ENCODE data around the gene TPGS2.
"Not testable (repeated sequence)": the region's sequence is repeated elsewhere in the genome, so short reads cannot be mapped to it uniquely, and the experiment has no call there.

The TPGS2 gene, protein sequence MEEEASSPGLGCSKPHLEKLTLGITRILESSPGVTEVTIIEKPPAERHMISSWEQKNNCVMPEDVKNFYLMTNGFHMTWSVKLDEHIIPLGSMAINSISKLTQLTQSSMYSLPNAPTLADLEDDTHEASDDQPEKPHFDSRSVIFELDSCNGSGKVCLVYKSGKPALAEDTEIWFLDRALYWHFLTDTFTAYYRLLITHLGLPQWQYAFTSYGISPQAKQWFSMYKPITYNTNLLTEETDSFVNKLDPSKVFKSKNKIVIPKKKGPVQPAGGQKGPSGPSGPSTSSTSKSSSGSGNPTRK

GRCh38 chr18:36828630-36829361 is at the start of gene TPGS2, which contains the start of gene KIAA1328:
TPGS2 (minus strand) TSS chr18:36829002; CDS start chr18:36828767, 235 bp downstream.
KIAA1328 (plus strand) TSS chr18:36829127; CDS start chr18:36829139, 12 bp downstream.
- peak; percentile 75 for DNase-seq

- DNase-seq = not testable (repeated sequence)
Observed at GRCh38 chr18:36873826-36874225, 45.0 kb upstream of the TPGS2 start.

GRCh38 chr18:36872329-36872728 is 43.5 kb upstream of the TPGS2 start:
- DNase-seq = no peak

DNA sequence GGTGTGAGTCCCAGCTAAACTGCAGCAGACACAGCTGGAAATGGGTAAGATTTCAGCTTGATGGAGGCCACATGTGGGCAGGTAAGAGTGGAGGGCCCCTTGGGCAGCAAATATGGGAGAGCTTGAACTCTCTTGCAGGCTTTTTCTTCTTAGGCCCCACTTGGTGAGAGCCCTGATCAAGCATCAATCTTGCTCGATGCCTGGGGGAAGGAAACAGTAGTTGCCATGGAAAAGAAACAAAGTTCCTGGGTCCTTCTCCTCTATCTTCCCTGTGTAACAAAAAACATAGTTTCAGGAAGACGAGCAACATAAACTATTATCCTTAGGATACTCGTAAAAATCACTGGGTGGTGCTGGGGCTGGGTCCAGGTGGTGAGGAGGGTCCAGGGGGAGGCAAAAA is 43.0 kb upstream of the TPGS2 start:
- DNase-seq = no peak

DNA sequence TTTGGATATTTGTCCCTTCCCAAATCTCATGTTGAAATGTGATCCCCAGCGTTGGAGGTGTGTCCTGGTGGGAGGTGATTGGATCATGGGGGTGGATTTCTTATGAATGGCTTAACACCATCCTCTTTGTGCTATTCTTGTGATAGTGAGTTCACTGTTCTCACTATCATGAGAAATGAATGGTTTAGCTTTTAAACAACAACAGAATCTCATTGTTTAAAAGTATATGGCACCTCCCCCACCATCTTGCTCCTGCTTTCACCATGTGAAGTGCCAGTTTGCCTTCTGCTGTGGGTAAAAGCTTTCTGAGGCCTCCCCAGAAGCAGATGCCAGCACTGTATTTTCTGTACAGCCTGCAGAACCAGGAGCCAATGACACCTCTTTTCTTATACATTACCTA is 38.3 kb upstream of the TPGS2 start:
- no peak for DNase-seq

DNA sequence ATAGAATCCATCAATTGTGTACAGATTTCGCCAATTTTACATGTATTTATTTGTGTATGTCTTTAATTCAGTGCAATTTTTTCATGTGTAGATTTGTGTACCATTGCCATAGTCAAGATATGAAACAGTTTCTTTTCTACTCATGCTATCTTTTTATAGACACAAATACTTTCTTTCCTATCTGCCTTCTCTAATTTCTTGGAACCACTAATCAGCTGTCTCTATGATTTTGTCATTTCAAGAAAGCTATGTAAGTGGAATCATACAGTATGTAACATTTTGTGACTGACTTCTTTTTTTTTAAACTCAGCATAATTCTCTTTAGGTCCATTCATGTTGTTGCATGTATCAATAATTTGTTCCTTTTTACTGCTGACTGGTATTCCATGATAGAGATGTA is 33.4 kb upstream of the TPGS2 start:
- DNase-seq = no peak

- no peak for DNase-seq
Observed at GRCh38 chr18:36856815-36857214, 28.0 kb upstream of the TPGS2 start.

DNA sequence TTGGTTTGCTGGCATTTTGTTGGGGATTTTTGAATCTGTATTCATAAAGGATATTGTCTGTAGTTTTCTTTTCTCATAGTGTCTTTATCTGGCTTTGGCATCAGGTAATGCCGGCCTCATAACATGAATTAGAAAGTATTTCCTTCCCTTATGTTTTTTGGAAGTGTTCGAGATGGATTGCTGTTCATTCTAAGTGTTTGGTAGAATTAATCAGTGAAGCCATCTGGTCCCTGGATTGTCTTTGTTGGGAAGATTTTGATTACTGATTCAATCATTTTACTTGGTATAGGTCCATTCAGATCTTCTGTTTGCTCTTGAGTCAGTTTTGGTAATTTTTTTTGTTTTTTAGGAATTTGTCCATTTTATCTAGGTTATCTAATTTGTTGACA is 22.4 kb upstream of the TPGS2 start:
- DNase-seq = no peak

DNA sequence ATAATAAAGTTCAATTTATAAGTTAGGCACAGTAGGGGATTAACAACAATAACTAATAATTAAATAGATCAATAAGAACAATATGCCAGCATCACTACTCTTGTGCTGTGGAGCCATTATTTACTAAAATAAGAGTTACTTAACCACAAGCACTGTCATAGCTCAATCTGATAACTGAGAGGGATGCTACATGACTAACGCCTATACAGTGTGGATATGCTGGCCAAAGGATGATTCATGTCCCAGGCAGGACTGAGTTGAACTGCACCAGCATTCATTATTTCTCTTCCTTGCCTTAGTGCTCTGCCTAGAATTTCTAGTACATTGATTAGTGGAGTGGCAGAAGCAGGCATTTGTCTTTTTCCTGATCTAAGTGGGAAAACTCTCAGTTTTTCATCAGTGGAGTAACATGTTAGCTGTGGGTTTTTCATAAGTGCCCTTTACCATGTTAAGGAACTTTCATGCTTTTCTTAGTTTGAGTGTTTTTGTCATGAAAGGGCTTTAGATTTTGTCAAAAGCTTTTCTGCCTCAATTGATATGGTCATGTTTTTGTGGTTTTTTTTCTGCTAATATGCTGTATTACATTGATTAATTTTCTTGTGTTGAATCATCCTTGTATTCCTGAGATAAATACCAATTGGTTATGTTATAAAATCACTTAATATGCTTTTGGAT is 21.9 kb upstream of the TPGS2 start:
- no peak for DNase-seq

DNA sequence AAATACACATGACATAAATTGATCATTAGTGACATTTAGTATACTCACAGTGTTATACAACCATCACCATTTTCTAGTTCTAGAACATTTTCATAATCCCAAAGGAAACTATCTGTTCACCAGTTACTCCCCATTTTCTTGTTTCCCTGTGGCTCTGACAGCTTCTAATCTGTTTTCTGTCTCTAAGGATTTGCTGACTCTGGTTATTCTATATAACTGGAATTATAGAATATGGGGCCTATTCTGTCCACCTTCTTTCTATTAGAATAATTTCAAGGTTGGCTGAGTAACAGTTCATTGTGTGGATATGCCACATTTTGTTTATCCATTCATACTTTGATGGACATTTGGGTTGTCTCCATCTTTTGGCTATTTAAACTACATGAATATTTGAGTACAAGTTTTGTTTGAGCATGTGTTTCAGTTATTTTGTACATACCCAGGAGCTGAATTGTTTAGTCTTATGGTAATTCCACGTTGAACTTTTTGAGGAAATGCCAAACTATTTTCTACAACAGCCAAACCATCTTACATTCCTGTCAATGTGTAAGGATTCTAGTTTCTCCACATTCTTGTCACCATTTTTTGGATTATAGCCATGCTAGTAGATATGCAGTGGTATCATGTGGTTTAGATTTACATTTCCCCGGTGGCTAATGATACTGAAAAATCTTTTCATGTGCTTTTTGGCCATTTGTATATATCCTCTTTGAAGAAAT is 20.6 kb upstream of the TPGS2 start:
- no peak for DNase-seq

GRCh38 chr18:36848609-36849008 is 19.8 kb upstream of the TPGS2 start:
- DNase-seq = no peak

DNA sequence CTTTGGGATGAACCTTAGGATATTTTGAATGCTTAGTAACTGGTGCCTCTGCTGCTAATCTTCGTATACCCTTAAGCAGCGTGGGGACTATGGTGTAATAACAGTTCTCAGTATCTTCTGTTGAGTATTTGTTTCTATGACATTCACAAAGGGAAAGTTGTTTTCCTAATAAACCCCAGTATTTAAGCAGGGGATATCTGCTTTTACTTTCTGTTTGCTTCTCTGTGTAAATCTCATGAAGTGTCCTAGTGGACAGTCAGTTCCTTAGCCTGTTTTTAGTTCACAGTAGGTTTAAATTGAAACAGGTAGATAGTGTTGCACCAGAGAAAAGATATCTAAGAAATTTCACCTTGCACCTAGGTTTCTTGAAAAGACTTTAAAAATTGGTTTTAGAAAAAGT is 15.0 kb upstream of the TPGS2 start:
- no peak for DNase-seq

DNA sequence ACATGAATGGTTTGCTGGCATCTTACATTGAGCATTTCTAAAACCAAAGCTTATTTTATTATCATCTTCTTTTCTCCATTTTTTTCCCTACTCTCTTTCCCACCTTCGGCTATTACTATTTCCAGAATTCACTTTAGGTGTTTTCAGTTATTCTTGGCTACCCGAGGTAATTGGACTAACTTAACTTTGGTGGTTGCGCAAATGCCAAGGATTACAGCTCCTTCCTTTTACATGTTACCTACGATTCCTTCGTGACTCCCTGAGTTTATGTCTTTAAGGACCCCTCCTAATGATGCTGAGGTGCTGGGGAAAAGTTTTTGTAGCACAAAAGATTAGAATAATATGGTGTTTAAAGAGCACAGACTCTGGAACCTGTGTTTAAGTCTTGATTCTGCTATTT is 14.4 kb upstream of the TPGS2 start:
- no peak for DNase-seq

DNA sequence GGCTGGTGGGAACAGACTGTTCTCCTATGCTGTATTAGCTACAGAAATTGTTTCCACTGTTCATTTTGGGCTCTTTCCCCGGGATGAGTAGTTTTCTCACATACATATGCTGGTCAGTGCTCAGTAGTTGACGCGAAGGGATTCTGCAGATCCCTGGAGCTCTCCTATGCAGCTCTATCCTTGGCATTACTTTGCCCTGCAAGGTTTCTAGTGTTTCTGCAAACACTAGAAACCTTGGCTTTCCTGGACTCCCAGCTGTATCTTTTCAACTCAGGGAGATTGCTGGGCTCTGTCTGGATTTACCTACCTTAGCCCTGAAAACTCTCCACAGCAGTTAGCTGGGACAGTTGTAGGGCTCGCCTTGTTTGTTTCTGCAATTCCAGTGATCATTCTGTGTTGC is 11.0 kb upstream of the TPGS2 start:
- no peak for DNase-seq

DNA sequence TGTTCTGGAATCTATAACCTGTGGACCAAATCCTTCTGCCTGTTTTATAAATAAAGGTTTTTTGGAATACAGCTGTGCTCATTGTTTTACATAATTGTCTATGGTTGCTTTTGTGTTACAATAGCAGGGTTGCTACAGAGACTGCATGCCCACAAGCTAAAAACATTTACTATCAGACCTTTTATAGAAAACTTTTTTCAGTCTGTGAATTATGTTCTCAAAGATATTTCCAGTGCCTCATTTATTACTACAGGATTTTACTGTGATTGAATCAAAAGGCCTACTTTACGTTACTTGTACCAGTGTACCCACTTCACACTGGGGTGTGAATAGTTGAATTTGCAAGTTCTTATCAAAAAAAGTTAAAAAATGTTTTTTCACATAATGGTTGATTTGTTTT is 7.1 kb upstream of the TPGS2 start:
- DNase-seq = no peak

DNA sequence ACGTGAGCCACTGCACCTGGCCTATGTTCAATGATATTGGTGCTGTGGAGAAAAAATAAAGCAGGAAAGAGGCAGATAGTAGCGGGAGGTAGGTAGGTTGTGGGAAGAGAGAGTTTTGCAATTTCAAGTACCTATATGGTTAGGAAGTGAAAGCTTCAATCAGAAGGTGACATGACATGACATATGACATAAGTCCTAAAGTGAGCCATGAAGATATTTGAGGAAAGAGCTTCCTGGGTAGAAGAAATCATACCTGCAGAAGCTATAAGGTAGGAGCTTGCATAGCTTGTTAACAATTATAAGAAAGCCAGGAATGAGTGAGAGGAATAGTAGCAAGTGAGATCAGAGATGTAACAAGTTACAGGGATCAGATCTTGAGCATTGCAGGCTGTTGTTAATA is 4.3 kb upstream of the TPGS2 start:
- DNase-seq = no peak

- no peak for DNase-seq
Observed at GRCh38 chr18:36831139-36831538, 2.3 kb upstream of the TPGS2 start.

DNA sequence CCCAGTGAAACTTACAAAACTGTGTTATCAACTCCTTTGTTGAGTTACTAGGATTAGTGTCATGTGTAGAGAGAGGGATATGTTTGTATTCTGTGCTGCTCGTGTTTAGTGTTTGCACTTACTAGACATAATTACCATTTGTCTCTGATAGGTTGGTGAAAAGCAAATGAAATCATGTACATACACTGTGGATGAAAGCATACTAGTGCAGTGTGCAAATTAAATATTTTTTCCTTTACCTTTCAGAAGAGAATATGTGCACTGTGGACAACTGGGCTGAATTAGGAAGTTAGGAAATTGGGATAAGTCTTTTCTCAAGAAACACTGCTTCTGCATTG is 1.3 kb upstream of the TPGS2 start:
- no peak for DNase-seq

GRCh38 chr18:36829362-36830157 is 758 bp upstream of the TPGS2 start:
- peak; percentile 10 for DNase-seq

DNA sequence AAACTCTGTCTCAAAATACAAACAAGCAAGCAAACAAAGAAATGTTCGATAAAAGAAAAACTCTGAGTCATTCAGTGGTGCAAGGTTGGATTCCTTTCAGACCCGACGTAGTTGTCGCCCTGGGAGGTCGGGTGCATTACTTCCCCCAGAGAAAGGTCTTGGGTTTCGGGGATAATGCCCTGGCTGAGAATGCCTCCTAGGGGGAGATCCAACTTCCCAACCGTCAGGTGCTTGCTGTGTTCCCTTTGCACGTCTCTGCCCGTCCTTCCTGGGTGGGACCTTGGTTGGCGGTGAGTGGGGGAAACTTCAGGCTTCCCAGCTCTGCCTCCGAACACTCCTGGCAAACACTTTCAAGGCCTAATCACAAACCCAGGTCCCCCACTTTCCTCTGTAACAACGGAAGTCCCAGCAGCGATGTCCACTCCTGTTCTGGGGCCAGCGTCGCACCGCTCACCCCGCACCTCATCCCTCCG is 609 bp downstream of the TPGS2 start:
- DNase-seq = peak; percentile 31

GRCh38 chr18:36826556-36826955 is 2.2 kb downstream of the TPGS2 start:
- DNase-seq = no peak

DNA sequence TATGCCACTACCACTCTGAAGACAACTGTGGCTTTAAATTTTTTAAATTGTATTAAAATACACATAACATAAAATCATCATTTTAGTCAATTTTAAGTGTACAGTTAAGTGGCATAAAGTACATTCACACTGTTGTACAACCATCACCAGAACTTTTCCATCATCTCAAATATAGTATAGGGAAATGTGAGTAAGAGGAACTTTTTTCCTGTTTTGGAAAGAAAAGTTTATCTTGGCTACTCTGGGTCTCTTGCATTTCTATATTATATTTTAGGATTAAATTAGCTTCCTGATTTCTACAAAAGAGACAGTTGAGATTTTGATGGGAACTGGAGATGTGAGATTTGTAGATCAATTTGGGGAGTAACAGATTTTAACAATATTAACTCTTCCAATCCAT is 3.3 kb downstream of the TPGS2 start:
- no peak for DNase-seq
